Gastroesophageal sphincter (tissue), 3 donors: Measurements from ENCODE around the gene ARHGEF7.
"Not testable (repeated sequence)": the region's sequence is repeated elsewhere in the genome, so short reads cannot be mapped to it uniquely, and the experiment has no call there.

Source experiments
- CTCF ChIP-seq, 4 experiments: fragments of 200-600 bp in 2 of 4; fragments of 450-650 bp in 2 of 4; sonication (generic) in 1 of 4; IDR thresholded peaks; one replicate each; pipeline ENCODE4 v1.5.1; 2017 to 2019; ENCODE audit warnings: antibody characterized with exemption in 4 of 4, mild to moderate bottlenecking in 2 of 4, moderate library complexity in 2 of 4
- EP300 ChIP-seq: sonication (generic); formaldehyde crosslinking; IDR thresholded peaks from one replicate; pipeline ENCODE4 v1.6.1; 2017; ENCODE audit warnings: antibody characterized with exemption, mild to moderate bottlenecking
- POLR2A ChIP-seq, 2 donors: fragments of 450-650 bp; IDR thresholded peaks; one replicate each; pipeline ENCODE4 v1.6.1; 2017; ENCODE audit warnings: antibody characterized with exemption in 2 of 2, mild to moderate bottlenecking in 2 of 2, moderate library complexity in 1 of 2
- POLR2AphosphoS5 ChIP-seq: sonication (generic); formaldehyde crosslinking; IDR thresholded peaks from one replicate; pipeline ENCODE4 v1.6.1; 2017; ENCODE audit warnings: antibody characterized with exemption

- not testable (repeated sequence) for TF ChIP-seq CTCF (IDR thresholded peaks at IDR 0.05); POLR2AphosphoS5; POLR2A (IDR thresholded peaks at IDR 0.05); EP300
Measured at GRCh38 chr13:111071120-111071519, 44.0 kb upstream of the ARHGEF7 start.
